HPDE6-E6E7 (cell line): ENCODE measurements around the gene KIF2A.

Experiments
- DNase-seq: peaks from one replicate; pipeline ENCODE4 v3.0.0; 2011; ENCODE audit warnings: missing footprints; ENCODE audit errors: extremely low spot score

KIF2A gene

GRCh38 chr5:62328772-62329491 lies 22.9 kb downstream of the KIF2A start:
- no peak for DNase-seq

GRCh38 chr5:62330302-62330701 lies 24.3 kb downstream of the KIF2A start:
- no peak for DNase-seq

GRCh38 chr5:62331921-62332320 lies 25.9 kb downstream of the KIF2A start:
- no peak for DNase-seq

- no peak for DNase-seq
Observed at GRCh38 chr5:62333250-62333794, 27.3 kb downstream of the KIF2A start.

- DNase-seq = no peak
Observed at GRCh38 chr5:62334082-62334481, 28.1 kb downstream of the KIF2A start.

- no peak for DNase-seq
Observed at GRCh38 chr5:62340392-62340791, 34.4 kb downstream of the KIF2A start.

GRCh38 chr5:62340979-62341378 lies 35.0 kb downstream of the KIF2A start:
- DNase-seq = no peak

- no peak for DNase-seq
Observed at GRCh38 chr5:62341783-62342475, 35.9 kb downstream of the KIF2A start.

- no peak for DNase-seq
Observed at GRCh38 chr5:62342476-62342837, 36.5 kb downstream of the KIF2A start.

GRCh38 chr5:62343428-62343827 lies 37.4 kb downstream of the KIF2A start:
- DNase-seq = no peak

GRCh38 chr5:62346748-62347147 lies 40.7 kb downstream of the KIF2A start:
- DNase-seq = no peak

GRCh38 chr5:62347928-62348327 lies 41.9 kb downstream of the KIF2A start:
- no peak for DNase-seq

GRCh38 chr5:62348723-62349481 lies 42.9 kb downstream of the KIF2A start:
- no peak for DNase-seq

GRCh38 chr5:62354028-62354874 lies 48.2 kb downstream of the KIF2A start:
- no peak for DNase-seq

- DNase-seq = no peak
Observed at GRCh38 chr5:62362701-62363100, 56.7 kb downstream of the KIF2A start.

- DNase-seq = no peak
Observed at GRCh38 chr5:62369039-62369438, 63.0 kb downstream of the KIF2A start.

- DNase-seq = no peak
Observed at GRCh38 chr5:62371409-62371808, 65.4 kb downstream of the KIF2A start.

GRCh38 chr5:62372600-62372999 lies 66.6 kb downstream of the KIF2A start:
- no peak for DNase-seq

- DNase-seq = no peak
Observed at GRCh38 chr5:62373382-62373781, 67.4 kb downstream of the KIF2A start.

GRCh38 chr5:62374090-62374489 lies 68.1 kb downstream of the KIF2A start:
- no peak for DNase-seq

- no peak for DNase-seq
Observed at GRCh38 chr5:62375627-62376026, 69.6 kb downstream of the KIF2A start.

GRCh38 chr5:62376064-62376463 lies 70.1 kb downstream of the KIF2A start:
- no peak for DNase-seq
